Liver (tissue), 3 donors: ENCODE results near the gene CFAP97D1.

Experiments used
- CTCF ChIP-seq: fragments of 150-350 bp; IDR thresholded peaks from 2 replicates; pipeline ENCODE4 v1.5.1; 2017; ENCODE audit warnings: improper control_type of control experiment, low read depth, low read length; ENCODE audit not compliant: missing input control
- FOXA1 ChIP-seq: IDR thresholded peaks from 2 replicates; pipeline ENCODE4 v1.6.1; 2016; ENCODE audit warnings: antibody characterized with exemption
- GABPA ChIP-seq, 2 donors: IDR thresholded peaks in 1 of 2; conservative IDR thresholded peaks in 1 of 2; 2 replicates each; pipeline ENCODE4 v1.6.1; 2016; ENCODE audit warnings: antibody characterized with exemption in 2 of 2, mild to moderate bottlenecking in 1 of 2, moderate library complexity in 1 of 2
- JUND ChIP-seq, 2 donors: IDR thresholded peaks; 2 replicates each; pipeline ENCODE4 v1.6.1; 2016; ENCODE audit warnings: antibody characterized with exemption in 2 of 2
- RAD21 ChIP-seq, 2 donors: IDR thresholded peaks; 2 replicates each; pipeline ENCODE4 v1.6.1; 2016; ENCODE audit warnings: antibody characterized with exemption in 2 of 2, mild to moderate bottlenecking in 2 of 2
- REST ChIP-seq: IDR thresholded peaks from 2 replicates; pipeline ENCODE4 v1.6.1; 2016; ENCODE audit warnings: antibody characterized with exemption, mild to moderate bottlenecking
- SP1 ChIP-seq: IDR thresholded peaks from 2 replicates; pipeline ENCODE4 v1.6.1; 2018; ENCODE audit warnings: antibody characterized with exemption, mild to moderate bottlenecking
- TAF1 ChIP-seq: conservative IDR thresholded peaks from 2 replicates; pipeline ENCODE4 v1.6.1; 2016; ENCODE audit warnings: antibody characterized with exemption, mild to moderate bottlenecking
- YY1 ChIP-seq: IDR thresholded peaks from 2 replicates; pipeline ENCODE4 v1.6.1; 2016; ENCODE audit warnings: antibody characterized with exemption, mild to moderate bottlenecking
- donor health status: healthy.
- donor health status: healthy.

- TF ChIP-seq RAD21 (IDR thresholded peaks at IDR 0.05) = no peak
- TF ChIP-seq CTCF = no peak
- TF ChIP-seq FOXA1 = no peak
- no peak for TF ChIP-seq JUND (IDR thresholded peaks at IDR 0.05)
- TF ChIP-seq YY1 = no peak
- no peak for TF ChIP-seq TAF1
- no peak for TF ChIP-seq REST
- no peak for TF ChIP-seq SP1
- no peak for TF ChIP-seq GABPA (IDR thresholded peaks at IDR 0.05 in 1 of 2, conservative IDR thresholded peaks at IDR 0.05 in 1 of 2)
Measured at GRCh38 chr17:43770957-43771356, 9.3 kb upstream of the CFAP97D1 start.
